Type B pancreatic cell (in vitro differentiated cells): Measurements from ENCODE around the gene DPP6. TPM values are rescaled to one million over a fixed set of nuclear protein-coding genes. Genes with fewer than 3 reads are reported as not detected.

Experiments
- DNase-seq: peaks from one replicate; pipeline ENCODE4 v3.0.0; 2021; ENCODE audit warnings: mixed read lengths; ENCODE audit not compliant: unreplicated experiment; ENCODE audit errors: extremely low spot score
- H3K27ac Mint-ChIP-seq: 2 replicates; pipeline ENCODE4 v1.8.0; 2021; ENCODE audit warnings: mild to moderate bottlenecking, mixed read lengths
- H3K27me3 Mint-ChIP-seq: 2 replicates; pipeline ENCODE4 v1.8.0; 2021; ENCODE audit warnings: mixed read lengths
- H3K36me3 Mint-ChIP-seq: 2 replicates; pipeline ENCODE4 v1.8.0; 2021; ENCODE audit warnings: mixed read lengths
- H3K4me1 Mint-ChIP-seq: one replicate; pipeline ENCODE4 v1.8.0; 2021; ENCODE audit warnings: mixed read lengths; ENCODE audit not compliant: unreplicated experiment
- H3K4me3 Mint-ChIP-seq: 2 replicates; pipeline ENCODE4 v1.8.0; 2021; ENCODE audit warnings: mild to moderate bottlenecking, mixed read lengths
- H3K9me3 Mint-ChIP-seq: 2 replicates; pipeline ENCODE4 v1.8.0; 2021; ENCODE audit warnings: mixed read lengths
- total RNA-seq: library from RNA; stranded (reverse); gene quantifications from 2 replicates; pipeline ENCODE4 v1.2.1, GENCODE V29; 2021; ENCODE audit warnings: low replicate concordance
- TF ChIP-seq, protein P1 (sequence below): fragments of 200-600 bp; sonication (generic); conservative IDR thresholded peaks from 2 replicates; pipeline ENCODE4 v1.5.0; 2021; ENCODE audit warnings: antibody characterized with exemption, mild to moderate bottlenecking

DPP6 gene
- total RNA-seq, 1 donor from 2014 or later, result 4.1 TPM

GRCh38 chr7:154853063-154853726, 801.0 kb downstream of the DPP6 start:
- Mint-ChIP-seq H3K36me3 (no peaks in the 10 kb centered on the region), H3K4me3 (no peak overlapping the region), H3K27me3 (no peaks in the 10 kb centered on the region), H3K9me3 (peaks cover 5% of the 10 kb centered on the region), H3K4me1 (no peaks in the 10 kb centered on the region), H3K27ac (no peak overlapping the region)
- TF ChIP-seq, protein P1, sequence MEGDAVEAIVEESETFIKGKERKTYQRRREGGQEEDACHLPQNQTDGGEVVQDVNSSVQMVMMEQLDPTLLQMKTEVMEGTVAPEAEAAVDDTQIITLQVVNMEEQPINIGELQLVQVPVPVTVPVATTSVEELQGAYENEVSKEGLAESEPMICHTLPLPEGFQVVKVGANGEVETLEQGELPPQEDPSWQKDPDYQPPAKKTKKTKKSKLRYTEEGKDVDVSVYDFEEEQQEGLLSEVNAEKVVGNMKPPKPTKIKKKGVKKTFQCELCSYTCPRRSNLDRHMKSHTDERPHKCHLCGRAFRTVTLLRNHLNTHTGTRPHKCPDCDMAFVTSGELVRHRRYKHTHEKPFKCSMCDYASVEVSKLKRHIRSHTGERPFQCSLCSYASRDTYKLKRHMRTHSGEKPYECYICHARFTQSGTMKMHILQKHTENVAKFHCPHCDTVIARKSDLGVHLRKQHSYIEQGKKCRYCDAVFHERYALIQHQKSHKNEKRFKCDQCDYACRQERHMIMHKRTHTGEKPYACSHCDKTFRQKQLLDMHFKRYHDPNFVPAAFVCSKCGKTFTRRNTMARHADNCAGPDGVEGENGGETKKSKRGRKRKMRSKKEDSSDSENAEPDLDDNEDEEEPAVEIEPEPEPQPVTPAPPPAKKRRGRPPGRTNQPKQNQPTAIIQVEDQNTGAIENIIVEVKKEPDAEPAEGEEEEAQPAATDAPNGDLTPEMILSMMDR, result no peak
- DNase-seq, result no peak

DNA sequence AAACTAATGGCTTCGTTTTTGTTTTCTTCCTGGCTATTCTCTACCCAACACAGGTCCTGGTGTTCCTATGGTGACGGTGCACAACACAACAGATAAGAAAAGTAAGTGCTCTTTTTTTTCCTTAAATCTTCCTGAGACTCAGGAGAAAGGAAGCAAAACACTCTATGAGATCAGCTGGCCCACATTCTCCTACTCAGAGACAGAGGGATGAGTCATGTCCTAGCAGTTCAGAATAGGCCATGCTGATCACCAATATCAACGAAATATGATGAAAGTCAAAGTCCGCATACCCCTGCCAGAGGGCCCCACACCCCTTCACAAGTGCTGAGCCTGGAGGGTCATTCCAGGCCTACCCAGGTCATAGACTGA, 801.5 kb downstream of the DPP6 start:
- Mint-ChIP-seq H3K9me3 (peaks cover 5% of the 10 kb centered on the region), H3K4me1 (no peaks in the 10 kb centered on the region), H3K36me3 (no peaks in the 10 kb centered on the region), H3K27ac (no peak overlapping the region), H3K27me3 (no peaks in the 10 kb centered on the region), H3K4me3 (no peak overlapping the region)
- no peak for DNase-seq
- TF ChIP-seq, protein P1, result no peak

- no peak for DNase-seq
- no peaks in the 10 kb centered on the region for H3K4me1 Mint-ChIP-seq
- no peak overlapping the region for H3K27ac Mint-ChIP-seq
- no peaks in the 10 kb centered on the region for H3K27me3 Mint-ChIP-seq
- TF ChIP-seq, protein P1, result no peak
- H3K9me3 Mint-ChIP-seq, result peaks cover 5% of the 10 kb centered on the region
- H3K4me3 Mint-ChIP-seq, result no peak overlapping the region
- H3K36me3 Mint-ChIP-seq, result no peaks in the 10 kb centered on the region
These were observed 802.6 kb downstream of the DPP6 start for GRCh38 chr7:154854836-154855235.

- H3K4me1 Mint-ChIP-seq, result no peaks in the 10 kb centered on the region
- H3K9me3 Mint-ChIP-seq, result peaks cover 5% of the 10 kb centered on the region
- DNase-seq, result no peak
- H3K27me3 Mint-ChIP-seq, result no peaks in the 10 kb centered on the region
- H3K4me3 Mint-ChIP-seq, result no peak overlapping the region
- no peaks in the 10 kb centered on the region for H3K36me3 Mint-ChIP-seq
- no peak overlapping the region for H3K27ac Mint-ChIP-seq
- TF ChIP-seq, protein P1, result no peak
These were observed 803.2 kb downstream of the DPP6 start for GRCh38 chr7:154855366-154855765.

DNA sequence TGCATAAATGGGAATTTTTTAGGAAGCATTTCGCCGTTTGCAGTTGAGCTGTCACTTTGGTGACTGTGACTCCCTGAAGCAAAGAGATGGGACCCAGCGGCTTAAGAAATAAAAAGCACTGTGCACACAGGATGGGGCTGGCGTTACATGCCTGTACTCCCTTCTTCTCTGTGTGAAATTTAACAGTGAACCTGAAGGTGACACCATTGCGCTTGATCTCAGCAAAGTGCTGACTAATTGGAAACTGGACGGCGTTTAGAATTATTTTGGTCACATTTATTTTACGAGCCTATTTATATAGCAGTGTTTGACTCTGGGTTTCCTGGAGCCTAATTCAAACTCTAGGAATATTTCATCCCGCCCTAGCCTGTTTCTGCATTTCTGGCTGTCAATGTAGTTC, 804.5 kb downstream of the DPP6 start:
- H3K27me3 Mint-ChIP-seq, result no peaks in the 10 kb centered on the region
- no peaks in the 10 kb centered on the region for H3K36me3 Mint-ChIP-seq
- TF ChIP-seq, protein P1, result no peak
- H3K9me3 Mint-ChIP-seq, result peaks cover 5% of the 10 kb centered on the region
- no peak overlapping the region for H3K27ac Mint-ChIP-seq
- no peaks in the 10 kb centered on the region for H3K4me1 Mint-ChIP-seq
- no peak for DNase-seq
- H3K4me3 Mint-ChIP-seq, result no peak overlapping the region
